HEK293 (cell line): ENCODE measurements around the gene HSF5.

Experiments
- CTCF ChIA-PET: fragments of 350-600 bp; formaldehyde crosslinking; extraction: SDS; loops from one replicate; lab custom pipeline; 2021; ENCODE audit warnings: antibody characterized with exemption; lab: Yijun Ruan, JAX
- POLR2A ChIA-PET: fragments of 300-600 bp; formaldehyde crosslinking; extraction: SDS; loops from one replicate; lab custom pipeline; 2020; ENCODE audit warnings: antibody characterized with exemption, inconsistent platforms; lab: Yijun Ruan, JAX
- H3K27ac ChIP-seq: fragments of 200-500 bp; sonication (Bioruptor generic); 2 replicates; pipeline ENCODE4 v1.5.1; 2014; ENCODE audit warnings: low read depth, low read length, control low read depth, inconsistent platforms; ENCODE audit errors: extremely low read depth
- H3K36me3 ChIP-seq, 2 experiments: fragments of 200-500 bp in 1 of 2; sonication (Bioruptor generic) in 1 of 2; 1 replicate in 1 of 2; 2 replicates in 1 of 2; pipeline ENCODE4 v1.5.1; 2014 to 2017; ENCODE audit warnings: inconsistent platforms in 2 of 2, low read length in 2 of 2; ENCODE audit not compliant: control insufficient read depth in 2 of 2, insufficient read depth in 1 of 2
- H3K4me1 ChIP-seq: fragments of 200-500 bp; sonication (Bioruptor generic); 2 replicates; pipeline ENCODE4 v1.5.1; 2014; ENCODE audit warnings: mild to moderate bottlenecking, low read length, inconsistent platforms; ENCODE audit not compliant: control insufficient read depth, insufficient read depth
- H3K4me3 ChIP-seq: 2 replicates; pipeline ENCODE4 v1.5.1; 2011; ENCODE audit warnings: low read depth, mild to moderate bottlenecking, control low read depth, low read length, moderate library complexity
- H3K9me3 ChIP-seq: fragments of 200-500 bp; sonication (Bioruptor generic); 2 replicates; pipeline ENCODE4 v1.5.1; 2014; ENCODE audit warnings: low read depth, low read length, inconsistent platforms; ENCODE audit not compliant: control insufficient read depth, insufficient read depth
- GLIS2 ChIP-seq: fragments of 450-650 bp; formaldehyde crosslinking; IDR thresholded peaks from 2 replicates; pipeline ENCODE4 v1.5.1; 2016; ENCODE audit warnings: missing biosample characterization, missing genetic modification characterization
- KLF1 ChIP-seq: fragments of 450-650 bp; formaldehyde crosslinking; IDR thresholded peaks from 2 replicates; pipeline ENCODE4 v1.5.1; 2016; ENCODE audit warnings: missing biosample characterization, missing genetic modification characterization
- KLF16 ChIP-seq: fragments of 450-650 bp; formaldehyde crosslinking; IDR thresholded peaks from 2 replicates; pipeline ENCODE4 v1.5.1; 2017; ENCODE audit warnings: missing biosample characterization, missing genetic modification characterization
- KLF17 ChIP-seq: fragments of 450-650 bp; formaldehyde crosslinking; IDR thresholded peaks from 2 replicates; pipeline ENCODE4 v1.5.1; 2016; ENCODE audit warnings: missing biosample characterization, missing genetic modification characterization
- MEIS1 ChIP-seq: sonication (generic); formaldehyde crosslinking; IDR thresholded peaks from 2 replicates; pipeline ENCODE4 v1.8.1; 2022; ENCODE audit warnings: missing genetic modification reagents, mild to moderate bottlenecking, borderline replicate concordance
- MZF1 ChIP-seq: fragments of 450-650 bp; formaldehyde crosslinking; IDR thresholded peaks from 2 replicates; pipeline ENCODE4 v1.5.1; 2017; ENCODE audit warnings: missing biosample characterization, missing genetic modification characterization, borderline replicate concordance
- SALL2 ChIP-seq: fragments of 450-650 bp; formaldehyde crosslinking; IDR thresholded peaks from 2 replicates; pipeline ENCODE4 v1.5.0; 2017; ENCODE audit warnings: missing biosample characterization, mild to moderate bottlenecking, missing genetic modification characterization, borderline replicate concordance
- SCRT2 ChIP-seq: fragments of 450-650 bp; formaldehyde crosslinking; IDR thresholded peaks from 2 replicates; pipeline ENCODE4 v1.5.1; 2016; ENCODE audit warnings: missing biosample characterization, missing genetic modification characterization
- SETDB1 ChIP-seq: IDR thresholded peaks from one replicate; pipeline ENCODE4 v1.6.1; 2017; ENCODE audit warnings: mild to moderate bottlenecking, low read length, moderate library complexity, mixed read lengths; ENCODE audit not compliant: insufficient read length
- SP2 ChIP-seq: fragments of 450-650 bp; formaldehyde crosslinking; IDR thresholded peaks from 2 replicates; pipeline ENCODE4 v1.5.1; 2016; ENCODE audit warnings: missing biosample characterization, missing genetic modification characterization
- ZBTB1 ChIP-seq: fragments of 450-650 bp; formaldehyde crosslinking; IDR thresholded peaks from 2 replicates; pipeline ENCODE4 v1.5.1; 2016; ENCODE audit warnings: missing biosample characterization, missing genetic modification characterization
- ZNF140 ChIP-seq: fragments of 450-650 bp; formaldehyde crosslinking; IDR thresholded peaks from 2 replicates; pipeline ENCODE4 v1.5.1; 2016; ENCODE audit warnings: missing biosample characterization, missing genetic modification characterization
- ZNF214 ChIP-seq: fragments of 450-650 bp; formaldehyde crosslinking; IDR thresholded peaks from 2 replicates; pipeline ENCODE4 v1.5.1; 2017; ENCODE audit warnings: missing biosample characterization, mild to moderate bottlenecking, missing genetic modification characterization, borderline replicate concordance
- ZNF324 ChIP-seq: fragments of 450-650 bp; formaldehyde crosslinking; IDR thresholded peaks from 2 replicates; pipeline ENCODE4 v1.5.1; 2016; ENCODE audit warnings: missing biosample characterization, missing genetic modification characterization
- ZNF341 ChIP-seq: fragments of 450-650 bp; formaldehyde crosslinking; IDR thresholded peaks from 2 replicates; pipeline ENCODE4; 2016; ENCODE audit warnings: low read depth, missing biosample characterization, missing genetic modification characterization
- ZNF404 ChIP-seq: fragments of 450-650 bp; formaldehyde crosslinking; IDR thresholded peaks from 2 replicates; pipeline ENCODE4 v1.5.1; 2017; ENCODE audit warnings: missing biosample characterization, missing genetic modification characterization
- ZNF416 ChIP-seq: fragments of 450-650 bp; formaldehyde crosslinking; IDR thresholded peaks from 2 replicates; pipeline ENCODE4 v1.5.1; 2016; ENCODE audit warnings: missing biosample characterization, missing genetic modification characterization
- ZNF518A ChIP-seq: fragments of 450-650 bp; formaldehyde crosslinking; conservative IDR thresholded peaks from 2 replicates; pipeline ENCODE4 v1.5.1; 2016; ENCODE audit warnings: low read depth, missing biosample characterization, missing genetic modification characterization
- ZSCAN23 ChIP-seq: fragments of 450-650 bp; formaldehyde crosslinking; IDR thresholded peaks from 2 replicates; pipeline ENCODE4 v1.5.1; 2016; ENCODE audit warnings: missing biosample characterization, missing genetic modification characterization
- ZXDB ChIP-seq: fragments of 450-650 bp; formaldehyde crosslinking; IDR thresholded peaks from 2 replicates; pipeline ENCODE4 v1.5.1; 2016; ENCODE audit warnings: missing biosample characterization, missing genetic modification characterization
- TF ChIP-seq, protein P1 (sequence below): fragments of 450-650 bp; formaldehyde crosslinking; IDR thresholded peaks from 2 replicates; pipeline ENCODE4 v1.5.1; 2016; ENCODE audit warnings: missing biosample characterization, missing genetic modification characterization
- TF ChIP-seq, protein P2 (sequence below): fragments of 450-650 bp; formaldehyde crosslinking; IDR thresholded peaks from 2 replicates; pipeline ENCODE4 v1.5.1; 2017; ENCODE audit warnings: missing biosample characterization, missing genetic modification characterization
- TF ChIP-seq, protein P3 (sequence below): fragments of 450-650 bp; formaldehyde crosslinking; IDR thresholded peaks from 2 replicates; pipeline ENCODE4 v1.5.1; 2016; ENCODE audit warnings: missing biosample characterization, missing genetic modification characterization

HSF5 gene

DNA sequence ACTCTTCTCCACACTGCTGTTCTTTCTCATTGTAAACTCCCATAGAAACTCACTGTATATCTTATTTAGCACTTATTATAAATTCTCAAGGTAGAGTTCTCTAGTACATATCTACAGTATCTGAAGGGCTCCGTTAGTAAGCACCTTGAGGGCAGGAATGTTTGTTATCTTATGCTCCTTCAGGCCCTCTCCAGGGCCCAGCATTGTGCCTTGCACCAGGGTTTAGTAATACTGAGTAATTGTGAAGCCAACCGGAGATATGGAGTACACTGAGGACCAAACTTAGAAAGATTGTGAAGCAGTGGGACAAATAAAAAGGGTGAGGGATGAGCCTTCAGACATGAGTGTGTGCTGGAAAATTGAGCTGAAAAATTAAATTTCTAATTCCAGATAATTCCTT is 97.3 kb downstream of the HSF5 start:
- TF ChIP-seq SETDB1 (peak; percentile 56), ZNF518A (no peak)
- CTCF ChIA-PET = interaction anchor here (4.4 kb wide), 1 partner anchor 27 kb away, joined by 18 read pairs; the partner anchor contains the start of gene RNF43
- no peak overlapping the region for H3K4me3 ChIP-seq
- no peaks in the 10 kb centered on the region for H3K36me3 ChIP-seq
- peak overlapping the region; percentile 59 for H3K27ac ChIP-seq
- no peaks in the 10 kb centered on the region for H3K9me3 ChIP-seq
- H3K4me1 ChIP-seq = peaks cover 44% of the 10 kb centered on the region
- POLR2A ChIA-PET = interaction anchor here (2.9 to 5.0 kb wide), 2 partner anchors 25 to 39 kb away, joined by 14 to 36 read pairs; partner anchors contain the start of genes RNF43 and SUPT4H1

DNA sequence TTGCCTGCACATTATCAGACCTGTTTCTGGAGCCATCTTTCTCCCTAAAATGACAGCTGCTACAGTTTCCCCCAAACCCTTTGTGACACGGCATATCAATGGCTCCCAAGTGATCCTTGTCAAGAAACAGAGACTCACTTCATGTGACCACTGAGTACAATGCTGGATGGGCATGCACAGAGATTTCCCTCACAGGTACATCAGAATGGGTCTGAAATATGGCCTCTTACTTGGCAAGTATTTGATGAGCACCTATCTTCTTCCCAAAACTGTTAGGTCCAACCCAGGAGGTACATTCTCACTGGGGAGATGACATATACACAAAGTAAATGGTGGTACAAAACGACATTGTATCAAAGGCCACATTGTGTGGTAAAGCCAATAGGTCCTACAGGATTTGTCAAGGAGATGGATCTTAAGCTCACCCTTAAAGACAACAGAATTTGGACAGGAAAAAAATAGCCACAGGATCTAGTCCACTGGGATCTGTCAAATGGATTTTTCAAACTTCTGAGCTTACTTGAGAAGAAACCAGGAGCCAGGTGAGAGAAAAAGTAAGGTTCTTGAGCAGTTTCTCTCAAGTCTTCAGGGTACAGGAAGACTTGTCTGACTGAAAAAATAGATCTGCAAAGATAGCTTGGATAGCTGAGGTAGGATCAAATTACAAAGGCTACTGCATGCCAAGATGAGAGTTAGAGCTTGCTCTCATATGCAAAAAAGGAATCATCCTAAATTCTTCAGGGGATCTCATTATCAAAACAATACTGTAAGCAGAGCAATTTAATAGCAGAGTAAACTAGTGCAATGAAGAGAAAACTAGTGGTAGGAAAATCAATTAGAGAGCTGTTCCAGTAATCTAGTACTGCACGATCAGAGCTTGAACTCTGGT is 99.7 kb downstream of the HSF5 start:
- ChIA-PET CTCF (interaction anchor here (0.7 to 4.4 kb wide), 7 partner anchors 22 to 71 kb away, joined by 3 to 18 read pairs (median 4); partner anchors contain the start of gene RNF43), POLR2A (interaction anchor here (2.9 to 5.0 kb wide), 2 partner anchors 28 to 36 kb away, joined by 14 to 36 read pairs; partner anchors contain the start of genes RNF43 and SUPT4H1)
- Histone ChIP-seq H3K27ac (peak overlapping the region; percentile 72), H3K9me3 (no peaks in the 10 kb centered on the region), H3K4me1 (peaks cover 49% of the 10 kb centered on the region), H3K36me3 (no peaks in the 10 kb centered on the region), H3K4me3 (no peak overlapping the region)
- TF ChIP-seq ZNF416 (tag by site-specific recombination) (no peak), SP2 (tag by site-specific recombination) (no peak), ZNF140 (tag by site-specific recombination) (no peak), KLF1 (tag by site-specific recombination) (no peak), ZSCAN23 (tag by site-specific recombination) (no peak), ZNF341 (tag by site-specific recombination) (peak; percentile 51; the same call in 1 of the 2 replicates), ZNF214 (tag by site-specific recombination) (no peak), ZBTB1 (no peak), MZF1 (tag by site-specific recombination) (no peak), ZXDB (tag by site-specific recombination) (peak; percentile 34; the same call in 1 of the 2 replicates), KLF17 (tag by site-specific recombination) (no peak), SCRT2 (tag by site-specific recombination) (no peak), MEIS1 (CRISPR knock-in tag) (0 out of 2 replicates have a peak, but pooled peaks have one; percentile 34), ZNF324 (tag by site-specific recombination) (no peak), KLF16 (tag by site-specific recombination) (no peak), SALL2 (tag by site-specific recombination) (no peak), GLIS2 (tag by site-specific recombination) (no peak), ZNF404 (tag by site-specific recombination) (no peak)
- TF ChIP-seq, protein P1, sequence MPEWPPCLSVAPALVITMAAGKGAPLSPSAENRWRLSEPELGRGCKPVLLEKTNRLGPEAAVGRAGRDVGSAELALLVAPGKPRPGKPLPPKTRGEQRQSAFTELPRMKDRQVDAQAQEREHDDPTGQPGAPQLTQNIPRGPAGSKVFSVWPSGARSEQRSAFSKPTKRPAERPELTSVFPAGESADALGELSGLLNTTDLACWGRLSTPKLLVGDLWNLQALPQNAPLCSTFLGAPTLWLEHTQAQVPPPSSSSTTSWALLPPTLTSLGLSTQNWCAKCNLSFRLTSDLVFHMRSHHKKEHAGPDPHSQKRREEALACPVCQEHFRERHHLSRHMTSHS (tag by site-specific recombination) = no peak
- TF ChIP-seq, protein P2, sequence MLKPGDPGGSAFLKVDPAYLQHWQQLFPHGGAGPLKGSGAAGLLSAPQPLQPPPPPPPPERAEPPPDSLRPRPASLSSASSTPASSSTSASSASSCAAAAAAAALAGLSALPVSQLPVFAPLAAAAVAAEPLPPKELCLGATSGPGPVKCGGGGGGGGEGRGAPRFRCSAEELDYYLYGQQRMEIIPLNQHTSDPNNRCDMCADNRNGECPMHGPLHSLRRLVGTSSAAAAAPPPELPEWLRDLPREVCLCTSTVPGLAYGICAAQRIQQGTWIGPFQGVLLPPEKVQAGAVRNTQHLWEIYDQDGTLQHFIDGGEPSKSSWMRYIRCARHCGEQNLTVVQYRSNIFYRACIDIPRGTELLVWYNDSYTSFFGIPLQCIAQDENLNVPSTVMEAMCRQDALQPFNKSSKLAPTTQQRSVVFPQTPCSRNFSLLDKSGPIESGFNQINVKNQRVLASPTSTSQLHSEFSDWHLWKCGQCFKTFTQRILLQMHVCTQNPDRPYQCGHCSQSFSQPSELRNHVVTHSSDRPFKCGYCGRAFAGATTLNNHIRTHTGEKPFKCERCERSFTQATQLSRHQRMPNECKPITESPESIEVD (tag by site-specific recombination) = peak; percentile 60; the same call in 1 of the 2 replicates
- TF ChIP-seq, protein P3, sequence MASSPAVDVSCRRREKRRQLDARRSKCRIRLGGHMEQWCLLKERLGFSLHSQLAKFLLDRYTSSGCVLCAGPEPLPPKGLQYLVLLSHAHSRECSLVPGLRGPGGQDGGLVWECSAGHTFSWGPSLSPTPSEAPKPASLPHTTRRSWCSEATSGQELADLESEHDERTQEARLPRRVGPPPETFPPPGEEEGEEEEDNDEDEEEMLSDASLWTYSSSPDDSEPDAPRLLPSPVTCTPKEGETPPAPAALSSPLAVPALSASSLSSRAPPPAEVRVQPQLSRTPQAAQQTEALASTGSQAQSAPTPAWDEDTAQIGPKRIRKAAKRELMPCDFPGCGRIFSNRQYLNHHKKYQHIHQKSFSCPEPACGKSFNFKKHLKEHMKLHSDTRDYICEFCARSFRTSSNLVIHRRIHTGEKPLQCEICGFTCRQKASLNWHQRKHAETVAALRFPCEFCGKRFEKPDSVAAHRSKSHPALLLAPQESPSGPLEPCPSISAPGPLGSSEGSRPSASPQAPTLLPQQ (tag by site-specific recombination) = no peak
